Neural cell (in vitro differentiated cells): ENCODE measurements around the gene TFB2M.

Experiments used
- CTCF ChIP-seq: fragments of 450-650 bp; IDR thresholded peaks from 2 replicates; pipeline ENCODE4 v1.5.1; 2014; ENCODE audit warnings: antibody characterized with exemption, mild to moderate bottlenecking, moderate library complexity; ENCODE audit not compliant: poor library complexity, severe bottlenecking
- EP300 ChIP-seq: fragments of 450-650 bp; conservative IDR thresholded peaks from 2 replicates; pipeline ENCODE4 v1.6.1; 2014; ENCODE audit warnings: antibody characterized with exemption, mild to moderate bottlenecking, moderate library complexity; ENCODE audit not compliant: poor library complexity, severe bottlenecking
- EZH2 ChIP-seq: fragments of 200-600, 300-800 bp; shearing (Covaris generic), sonication (generic); IDR thresholded peaks from 2 replicates; pipeline ENCODE4 v1.6.1; 2014; ENCODE audit warnings: antibody characterized with exemption, low read length, borderline replicate concordance, mild to moderate bottlenecking; ENCODE audit not compliant: insufficient read depth, poor library complexity, severe bottlenecking
- POLR2AphosphoS5 ChIP-seq: IDR thresholded peaks from 2 replicates; pipeline ENCODE4 v1.6.1; 2012
- RAD21 ChIP-seq: fragments of 450-650 bp; conservative IDR thresholded peaks from 2 replicates; pipeline ENCODE4 v1.6.1; 2014; ENCODE audit warnings: antibody characterized with exemption, mild to moderate bottlenecking, moderate library complexity
- REST ChIP-seq: IDR thresholded peaks from 2 replicates; pipeline ENCODE4 v1.6.1; 2012; ENCODE audit warnings: borderline replicate concordance
- SMC3 ChIP-seq: fragments of 450-650 bp; conservative IDR thresholded peaks from 2 replicates; pipeline ENCODE4 v1.6.1; 2014; ENCODE audit warnings: antibody characterized with exemption, mild to moderate bottlenecking, moderate library complexity; ENCODE audit not compliant: poor library complexity

GRCh38 chr1:246491551-246492053, 74.5 kb downstream of the TFB2M start:
- TF ChIP-seq CTCF, result no peak
- no peak for TF ChIP-seq EZH2
- no peak for TF ChIP-seq EP300
- no peak for TF ChIP-seq RAD21
- no peak for TF ChIP-seq REST
- TF ChIP-seq SMC3, result no peak
- TF ChIP-seq POLR2AphosphoS5, result no peak
